ENCODE data around the gene MACF1. TPM values are rescaled to one million over a fixed set of nuclear protein-coding genes. Genes with fewer than 3 reads are reported as not detected.

Gene MACF1
- total RNA-seq, 2 experiments from 2014 or later, result 248 to 252 TPM

GRCh38 chr1:39396671-39397070 lies 192.2 kb downstream of the MACF1 start:
- H3K4me3 Mint-ChIP-seq, result no peak overlapping the region
- POLR2A ChIA-PET, result no interaction called here
- H3K4me1 ChIP-seq (ENCODE audit: insufficient read depth, low read length), result peaks cover 43% of the 10 kb centered on the region

GRCh38 chr1:39397487-39397886 lies 193.0 kb downstream of the MACF1 start:
- H3K4me1 Mint-ChIP-seq (ENCODE audit: low read depth), result peaks cover 73% of the 10 kb centered on the region

More at GRCh38 chr1:39396671-39397070, 192.2 kb downstream of the MACF1 start:
- Mint-ChIP-seq H3K9me3 (no peaks in the 10 kb centered on the region), H3K27me3 (no peaks in the 10 kb centered on the region), H3K36me3 (ENCODE audit: low read depth) (peaks cover 53% of the 10 kb centered on the region), H3K4me1 (ENCODE audit: low read depth) (peaks cover 80% of the 10 kb centered on the region), H3K27ac (peak overlapping the region; percentile 74)
- DNase-seq (no peak), ATAC-seq (ENCODE audit: poor library complexity) (no peak)
- no peak overlapping the region for H3K4me3 ChIP-seq (ENCODE audit: low read length)
- intact Hi-C loops (cut with DNase I, micrococcal nuclease), result no loop called here
- TF ChIP-seq, protein P1, sequence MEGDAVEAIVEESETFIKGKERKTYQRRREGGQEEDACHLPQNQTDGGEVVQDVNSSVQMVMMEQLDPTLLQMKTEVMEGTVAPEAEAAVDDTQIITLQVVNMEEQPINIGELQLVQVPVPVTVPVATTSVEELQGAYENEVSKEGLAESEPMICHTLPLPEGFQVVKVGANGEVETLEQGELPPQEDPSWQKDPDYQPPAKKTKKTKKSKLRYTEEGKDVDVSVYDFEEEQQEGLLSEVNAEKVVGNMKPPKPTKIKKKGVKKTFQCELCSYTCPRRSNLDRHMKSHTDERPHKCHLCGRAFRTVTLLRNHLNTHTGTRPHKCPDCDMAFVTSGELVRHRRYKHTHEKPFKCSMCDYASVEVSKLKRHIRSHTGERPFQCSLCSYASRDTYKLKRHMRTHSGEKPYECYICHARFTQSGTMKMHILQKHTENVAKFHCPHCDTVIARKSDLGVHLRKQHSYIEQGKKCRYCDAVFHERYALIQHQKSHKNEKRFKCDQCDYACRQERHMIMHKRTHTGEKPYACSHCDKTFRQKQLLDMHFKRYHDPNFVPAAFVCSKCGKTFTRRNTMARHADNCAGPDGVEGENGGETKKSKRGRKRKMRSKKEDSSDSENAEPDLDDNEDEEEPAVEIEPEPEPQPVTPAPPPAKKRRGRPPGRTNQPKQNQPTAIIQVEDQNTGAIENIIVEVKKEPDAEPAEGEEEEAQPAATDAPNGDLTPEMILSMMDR (IDR thresholded peaks at IDR 0.05), result no peak
- CTCF ChIA-PET, result interaction anchor here (1.4 kb wide), 1 partner anchor 14 kb away, joined by 7 read pairs; no protein-coding TSS in a partner anchor
- no peaks in the 10 kb centered on the region for H3K27me3 ChIP-seq (ENCODE audit: control insufficient read depth in 1 of 2, insufficient read depth in 2 of 2, low read length in 2 of 2)
- peaks cover 35% of the 10 kb centered on the region for H3K36me3 ChIP-seq (ENCODE audit: insufficient read depth, low read length)
- H3K9me3 ChIP-seq (ENCODE audit: control insufficient read depth in 1 of 2, insufficient read depth in 1 of 2, low read length in 2 of 2), result no peaks in the 10 kb centered on the region
- H3K27ac ChIP-seq (ENCODE audit: low read depth in 1 of 2, low read length in 2 of 2), result no peak overlapping the region

GRCh38 chr1:39398278-39399021 lies 194.0 kb downstream of the MACF1 start:
- Histone ChIP-seq H3K27me3 (ENCODE audit: control insufficient read depth in 1 of 2, insufficient read depth in 2 of 2, low read length in 2 of 2) (no peaks in the 10 kb centered on the region), H3K36me3 (ENCODE audit: insufficient read depth, low read length) (peaks cover 29% of the 10 kb centered on the region), H3K4me3 (ENCODE audit: low read length) (no peak overlapping the region), H3K4me1 (ENCODE audit: insufficient read depth, low read length) (peaks cover 38% of the 10 kb centered on the region), H3K27ac (ENCODE audit: low read depth in 1 of 2, low read length in 2 of 2) (no peak overlapping the region), H3K9me3 (ENCODE audit: control insufficient read depth in 1 of 2, insufficient read depth in 1 of 2, low read length in 2 of 2) (no peaks in the 10 kb centered on the region)
- Mint-ChIP-seq H3K36me3 (ENCODE audit: low read depth) (peaks cover 45% of the 10 kb centered on the region), H3K4me1 (ENCODE audit: low read depth) (peaks cover 63% of the 10 kb centered on the region), H3K9me3 (no peaks in the 10 kb centered on the region), H3K4me3 (peak overlapping the region; percentile 61), H3K27ac (peak overlapping the region; percentile 74), H3K27me3 (no peaks in the 10 kb centered on the region)
- CTCF ChIA-PET, result interaction anchor here (0.6 to 2.3 kb wide), 4 partner anchors 11 to 284 kb away, joined by 3 to 23 read pairs (median 3); no protein-coding TSS in a partner anchor
- POLR2A ChIA-PET, result interaction anchor here (0.6 to 2.8 kb wide), 3 partner anchors 12 to 253 kb away, joined by 3 to 14 read pairs (median 3); no protein-coding TSS in a partner anchor
- TF ChIP-seq, protein P1 (IDR thresholded peaks at IDR 0.05), result no peak
- DNase-seq, result peak in 6 of 14 experiments; percentile 12 to 60 (median 44)
- ATAC-seq (ENCODE audit: poor library complexity), result peak; percentile 54
- intact Hi-C loops (cut with DNase I, micrococcal nuclease), result no loop called here

More at GRCh38 chr1:39397487-39397886, 193.0 kb downstream of the MACF1 start:
- Histone ChIP-seq H3K27ac (ENCODE audit: low read depth in 1 of 2, low read length in 2 of 2) (no peak overlapping the region), H3K4me3 (ENCODE audit: low read length) (no peak overlapping the region), H3K4me1 (ENCODE audit: insufficient read depth, low read length) (peaks cover 40% of the 10 kb centered on the region), H3K36me3 (ENCODE audit: insufficient read depth, low read length) (peaks cover 31% of the 10 kb centered on the region), H3K9me3 (ENCODE audit: control insufficient read depth in 1 of 2, insufficient read depth in 1 of 2, low read length in 2 of 2) (no peaks in the 10 kb centered on the region), H3K27me3 (ENCODE audit: control insufficient read depth in 1 of 2, insufficient read depth in 2 of 2, low read length in 2 of 2) (no peaks in the 10 kb centered on the region)
- H3K4me3 Mint-ChIP-seq, result no peak overlapping the region
- DNase-seq (no peak), ATAC-seq (ENCODE audit: poor library complexity) (no peak)
- TF ChIP-seq, protein P1 (IDR thresholded peaks at IDR 0.05), result no peak
- POLR2A ChIA-PET, result interaction anchor here (1.1 to 2.8 kb wide), 2 partner anchors 13 to 29 kb away, joined by 3 to 14 read pairs; no protein-coding TSS in a partner anchor
- H3K9me3 Mint-ChIP-seq, result no peaks in the 10 kb centered on the region
- H3K36me3 Mint-ChIP-seq (ENCODE audit: low read depth), result peaks cover 52% of the 10 kb centered on the region
- intact Hi-C loops (cut with DNase I, micrococcal nuclease), result no loop called here
- H3K27ac Mint-ChIP-seq, result peak overlapping the region; percentile 12
- no peaks in the 10 kb centered on the region for H3K27me3 Mint-ChIP-seq
- CTCF ChIA-PET, result interaction anchor here (0.7 to 2.3 kb wide), 3 partner anchors 10 to 14 kb away, joined by 3 to 23 read pairs (median 3); no protein-coding TSS in a partner anchor
